ENCODE data around the gene ATP10D. TPM values are rescaled to one million over a fixed set of nuclear protein-coding genes. Genes with fewer than 3 reads are reported as not detected.
"Not testable (repeated sequence)": the region's sequence is repeated elsewhere in the genome, so short reads cannot be mapped to it uniquely, and the experiment has no call there.

Gene ATP10D
- total RNA-seq, 1 donor from 2014 or later, result 7.5 TPM

GRCh38 chr4:47485768-47486167 lies 693 bp downstream of the ATP10D start:
- peak; percentile 4 for ATAC-seq (ENCODE audit: poor library complexity)
- intact Hi-C loops (cut with DNase I), result no loop called here
- DNase-seq, result no peak

GRCh38 chr4:47486231-47486673 lies 1.2 kb downstream of the ATP10D start:
- ATAC-seq (ENCODE audit: poor library complexity) (no peak), DNase-seq (no peak)
- intact Hi-C loops (cut with DNase I), result no loop called here

- intact Hi-C loops (cut with DNase I); ATAC-seq (ENCODE audit: poor library complexity); DNase-seq: not testable (repeated sequence)
These were observed 1.7 kb downstream of the ATP10D start for GRCh38 chr4:47486727-47487126.

GRCh38 chr4:47488706-47489105 lies 3.6 kb downstream of the ATP10D start:
- ATAC-seq (ENCODE audit: poor library complexity), result no peak
- no peak for DNase-seq
- intact Hi-C loops (cut with DNase I), result no loop called here

GRCh38 chr4:47490550-47490949 lies 5.5 kb downstream of the ATP10D start:
- ATAC-seq (ENCODE audit: poor library complexity), result peak; percentile 68
- DNase-seq, result no peak
- intact Hi-C loops (cut with DNase I), result no loop called here

GRCh38 chr4:47493238-47494123 lies 8.4 kb downstream of the ATP10D start:
- intact Hi-C loops (cut with DNase I), result no loop called here

GRCh38 chr4:47494124-47494430 lies 9.0 kb downstream of the ATP10D start:
- intact Hi-C loops (cut with DNase I), result no loop called here
- no peak for ATAC-seq (ENCODE audit: poor library complexity)
- DNase-seq, result no peak

More at GRCh38 chr4:47493238-47494123, 8.4 kb downstream of the ATP10D start:
- ATAC-seq (ENCODE audit: poor library complexity), result no peak
- DNase-seq, result no peak

- intact Hi-C loops (cut with DNase I), result no loop called here
- ATAC-seq (ENCODE audit: poor library complexity), result no peak
These were observed 13.8 kb downstream of the ATP10D start for GRCh38 chr4:47498899-47499298.

GRCh38 chr4:47499700-47500099 lies 14.6 kb downstream of the ATP10D start:
- DNase-seq (no peak), ATAC-seq (ENCODE audit: poor library complexity) (no peak)
- intact Hi-C loops (cut with DNase I), result no loop called here

More at GRCh38 chr4:47498899-47499298, 13.8 kb downstream of the ATP10D start:
- DNase-seq, result no peak

- DNase-seq (no peak), ATAC-seq (ENCODE audit: poor library complexity) (no peak)
- intact Hi-C loops (cut with DNase I), result no loop called here
These were observed 15.7 kb downstream of the ATP10D start for GRCh38 chr4:47500776-47501175.

- intact Hi-C loops (cut with DNase I), result no loop called here
- ATAC-seq (ENCODE audit: poor library complexity), result no peak
These were observed 20.1 kb downstream of the ATP10D start for GRCh38 chr4:47505147-47505546.

GRCh38 chr4:47505666-47506065 lies 20.6 kb downstream of the ATP10D start:
- ATAC-seq (ENCODE audit: poor library complexity), result no peak
- intact Hi-C loops (cut with DNase I), result no loop called here
- DNase-seq, result no peak

More at GRCh38 chr4:47505147-47505546, 20.1 kb downstream of the ATP10D start:
- no peak for DNase-seq

- intact Hi-C loops (cut with DNase I), result no loop called here
- peak; percentile 34 for ATAC-seq (ENCODE audit: poor library complexity)
- no peak for DNase-seq
These were observed 25.6 kb downstream of the ATP10D start for GRCh38 chr4:47510506-47511143.

- DNase-seq (no peak), ATAC-seq (ENCODE audit: poor library complexity) (no peak)
- intact Hi-C loops (cut with DNase I), result no loop called here
These were observed 28.4 kb downstream of the ATP10D start for GRCh38 chr4:47513461-47513860.

GRCh38 chr4:47519239-47519883 lies 34.3 kb downstream of the ATP10D start:
- ATAC-seq (ENCODE audit: poor library complexity) (no peak), DNase-seq (no peak)
- intact Hi-C loops (cut with DNase I), result no loop called here

- DNase-seq (no peak), ATAC-seq (ENCODE audit: poor library complexity) (peak; percentile 88)
- intact Hi-C loops (cut with DNase I), result no loop called here
These were observed 40.2 kb downstream of the ATP10D start for GRCh38 chr4:47525154-47525819.

- no peak for ATAC-seq (ENCODE audit: poor library complexity)
- intact Hi-C loops (cut with DNase I), result no loop called here
- DNase-seq, result no peak
These were observed 41.2 kb downstream of the ATP10D start for GRCh38 chr4:47526281-47526680.

- intact Hi-C loops (cut with DNase I); DNase-seq; ATAC-seq (ENCODE audit: poor library complexity): not testable (repeated sequence)
These were observed 43.6 kb downstream of the ATP10D start for GRCh38 chr4:47528646-47529045.

- no peak for DNase-seq
- intact Hi-C loops (cut with DNase I), result no loop called here
- no peak for ATAC-seq (ENCODE audit: poor library complexity)
These were observed 45.7 kb downstream of the ATP10D start for GRCh38 chr4:47530801-47531200.

Measured in Right ventricle myocardium superior (tissue), 1 donor.